ENCODE data around the gene WHAMM. TPM values are rescaled to one million over a fixed set of nuclear protein-coding genes. Genes with fewer than 3 reads are reported as not detected.

Gene WHAMM
- total and polyA plus RNA-seq, 2 of the 4 experiments (the other 2 are of a cell fraction) = 1.4 to 4.1 TPM

DNA sequence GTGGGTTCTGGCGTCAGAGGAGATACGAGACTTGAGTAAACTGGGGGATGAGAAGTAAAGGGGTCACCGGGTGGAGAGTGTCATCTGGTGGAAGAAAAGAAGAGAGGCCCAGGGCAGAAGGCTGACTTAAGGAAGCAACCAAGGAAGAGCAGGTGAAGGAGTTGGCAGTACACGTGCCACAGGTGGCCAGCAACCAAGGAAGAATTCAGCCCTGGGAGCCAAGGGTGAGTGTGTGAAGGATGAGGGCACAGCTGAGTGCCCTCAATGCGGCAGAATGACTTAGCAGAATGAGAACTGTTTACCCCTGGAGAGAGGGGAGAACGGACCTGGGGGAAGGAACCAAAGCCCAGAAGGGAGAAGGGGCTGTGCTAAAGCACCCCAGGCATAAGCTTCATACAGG lies 71.3 kb downstream of the WHAMM start:
- 0 out of 2 replicates have a peak, but pooled peaks cover 1% of the 10 kb centered on the region for H3K4me1 ChIP-seq (ENCODE audit: control insufficient read depth, insufficient read depth, low read length)
- no peak overlapping the region for H3K23ac ChIP-seq (ENCODE audit: low read depth, low read length)
- 88% methylated on average over 1 of the region's 6 CpGs; no CpG with 5 or more reads in 1 of the 2 experiments for WGBS, 2 experiments (ENCODE audit: extremely low coverage in 2 of 2, insufficient read length in 1 of 2)
- H3K9me3 ChIP-seq (ENCODE audit: control insufficient read depth, insufficient read depth, low read length) = no peaks in the 10 kb centered on the region
- no peak overlapping the region for H3K4ac ChIP-seq (ENCODE audit: low read depth, low read length)
- no peak overlapping the region for H2BK5ac ChIP-seq (ENCODE audit: low read depth, low read length, poor library complexity, severe bottlenecking)
- in situ Hi-C loops (cut with MboI; ENCODE audit: low sequenced_read_pairs) = no loop called here
- no peak overlapping the region for H3K14ac ChIP-seq (replicated peaks; ENCODE audit: low read depth, low read length)
- H2AK5ac ChIP-seq (ENCODE audit: low read depth, low read length) = no peak overlapping the region
- H3K9me1 ChIP-seq (ENCODE audit: insufficient read depth, low read length) = peaks cover 4% of the 10 kb centered on the region; the same call in 1 of the 2 replicates
- TF ChIP-seq MXI1 (IDR thresholded peaks at IDR 0.05; ENCODE audit: borderline replicate concordance, low read depth, low read length) (no peak), NFE2L2 (IDR thresholded peaks at IDR 0.05; ENCODE audit: low read depth, low read length) (no peak)
- intact Hi-C loops (cut with micrococcal nuclease) = no loop called here
- BruUV-seq (replicated peaks) = no TSS peak
- H2AK9ac ChIP-seq (replicated peaks; ENCODE audit: low read depth, low read length, poor library complexity) = no peak overlapping the region
- H4K5ac ChIP-seq (ENCODE audit: low read depth, low read length) = no peak overlapping the region
- no peaks in the 10 kb centered on the region for H3K79me1 ChIP-seq (ENCODE audit: low read depth in 1 of 2, low read length in 2 of 2)
- H3K4me2 ChIP-seq (ENCODE audit: low read depth, low read length) = no peak overlapping the region
- H3K9ac ChIP-seq (ENCODE audit: low read depth, low read length) = no peak overlapping the region
- H3K4me3 ChIP-seq (ENCODE audit: insufficient read depth, low read depth, low read length) = no peak overlapping the region
- no peak overlapping the region for H3K56ac ChIP-seq (ENCODE audit: extremely low read depth, insufficient read depth, low read length)
- dilution Hi-C loops (cut with HindIII; ENCODE audit: low sequenced_read_pairs, unreplicated experiment) = no loop called here
- H4K8ac ChIP-seq (ENCODE audit: low read depth in 2 of 2, low read length in 2 of 2) = no peak overlapping the region
- H3K27ac ChIP-seq (ENCODE audit: insufficient read depth, low read length) = no peak overlapping the region
- no peaks in the 10 kb centered on the region for H3K36me3 ChIP-seq (ENCODE audit: control insufficient read depth, insufficient read depth, low read length)
- H2BK120ac ChIP-seq (ENCODE audit: low read depth, low read length) = no peak overlapping the region
- H4K91ac ChIP-seq (ENCODE audit: insufficient read depth, low read depth, low read length) = no peak overlapping the region
- H2BK15ac ChIP-seq (ENCODE audit: low read depth, low read length) = no peak overlapping the region
- ATAC-seq (ENCODE audit: low read depth) (no peak), DNase-seq (no peak)
- no peak overlapping the region for H2BK20ac ChIP-seq (ENCODE audit: low read depth, low read length)
- H4K20me1 ChIP-seq (ENCODE audit: insufficient read depth, low read length) = no peaks in the 10 kb centered on the region
- no peak overlapping the region for H2AFZ ChIP-seq (replicated peaks; ENCODE audit: low read length, poor library complexity)
- no peak overlapping the region for H3K18ac ChIP-seq (ENCODE audit: low read depth, low read length)
- CTCF ChIA-PET = no interaction called here
- POLR2A ChIA-PET (ENCODE audit: unreplicated experiment) = interaction anchor here (0.6 kb wide), 1 partner anchor 22 kb away, joined by 4 read pairs; no protein-coding TSS in a partner anchor
- H3K27me3 ChIP-seq (ENCODE audit: control insufficient read depth, insufficient read depth, low read length) = 0 out of 2 replicates have a peak, but pooled peaks cover 2% of the 10 kb centered on the region
